ENCODE data around the gene ATP5PF. TPM values are rescaled to one million over a fixed set of nuclear protein-coding genes. Genes with fewer than 3 reads are reported as not detected.

The ATP5PF gene
- total and polyA plus RNA-seq, 8 donors: 35.5 to 158 (median 56.0) TPM

GRCh38 chr21:25756190-25756932 is 21.7 kb upstream of the ATP5PF start:
- no peaks in the 10 kb centered on the region for H3K9me3 ChIP-seq
- H3K4me3 ChIP-seq: no peak overlapping the region
- intact Hi-C loops (cut with DNase I): no loop called here
- H3K27ac ChIP-seq: no peak overlapping the region
- WGBS, 2 donors: 74 to 78% methylated on average over 6 of the region's 6 CpGs
- DNase-seq (no peak), ATAC-seq (no peak), FAIRE-seq (no peak)
- H3K27me3 ChIP-seq: no peaks in the 10 kb centered on the region
- H3K36me3 ChIP-seq: peaks cover 0 to 27% (median 5%) of the 10 kb centered on the region in 3 donors
- TF ChIP-seq CTCF (IDR thresholded peaks at IDR 0.05): no peak
- no peaks in the 10 kb centered on the region for H3K4me1 ChIP-seq

- ATAC-seq (no peak), FAIRE-seq (no peak), DNase-seq (no peak)
- Histone ChIP-seq H3K4me3 (no peak overlapping the region), H3K27me3 (no peaks in the 10 kb centered on the region), H3K4me1 (no peaks in the 10 kb centered on the region), H3K9me3 (no peaks in the 10 kb centered on the region), H3K36me3 (peaks cover 0 to 9% (median 5%) of the 10 kb centered on the region in 3 donors), H3K27ac (no peak overlapping the region)
- intact Hi-C loops (cut with DNase I): no loop called here
- 98 to 100% methylated on average over 1 of the region's 1 CpG for WGBS, 2 donors
- TF ChIP-seq CTCF (IDR thresholded peaks at IDR 0.05): no peak
Observed at GRCh38 chr21:25752416-25752815, 17.7 kb upstream of the ATP5PF start.

DNA sequence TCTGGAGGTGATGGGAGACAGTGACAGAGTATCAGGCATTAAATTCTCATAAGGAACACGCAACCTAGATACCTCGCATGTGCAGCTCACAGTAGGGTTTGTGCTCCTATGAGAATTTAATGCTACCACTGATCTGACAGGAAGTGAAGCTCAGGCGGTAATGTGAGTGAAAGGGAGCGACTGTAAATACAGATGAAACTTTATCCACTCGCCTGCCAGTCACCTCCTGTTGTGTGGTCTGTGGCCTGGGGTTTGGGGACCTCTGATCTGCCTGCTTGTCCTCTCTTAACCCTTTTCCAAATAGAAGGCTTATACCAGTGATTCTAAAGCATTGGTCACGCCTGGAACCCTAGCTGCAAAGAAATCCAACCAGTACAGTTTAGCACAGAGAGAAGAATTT is 15.4 kb upstream of the ATP5PF start:
- WGBS, 2 donors: 89 to 92% methylated on average over 6 of the region's 6 CpGs
- H3K4me3 ChIP-seq: no peak overlapping the region
- H3K27ac ChIP-seq: no peak overlapping the region
- FAIRE-seq: no peak
- intact Hi-C loops (cut with DNase I): no loop called here
- H3K4me1 ChIP-seq: no peaks in the 10 kb centered on the region
- TF ChIP-seq CTCF (IDR thresholded peaks at IDR 0.05): no peak
- H3K27me3 ChIP-seq: no peaks in the 10 kb centered on the region
- DNase-seq: no peak
- no peak for ATAC-seq
- H3K36me3 ChIP-seq: peaks cover 0 to 9% (median 3%) of the 10 kb centered on the region in 3 donors
- H3K9me3 ChIP-seq: no peaks in the 10 kb centered on the region

DNA sequence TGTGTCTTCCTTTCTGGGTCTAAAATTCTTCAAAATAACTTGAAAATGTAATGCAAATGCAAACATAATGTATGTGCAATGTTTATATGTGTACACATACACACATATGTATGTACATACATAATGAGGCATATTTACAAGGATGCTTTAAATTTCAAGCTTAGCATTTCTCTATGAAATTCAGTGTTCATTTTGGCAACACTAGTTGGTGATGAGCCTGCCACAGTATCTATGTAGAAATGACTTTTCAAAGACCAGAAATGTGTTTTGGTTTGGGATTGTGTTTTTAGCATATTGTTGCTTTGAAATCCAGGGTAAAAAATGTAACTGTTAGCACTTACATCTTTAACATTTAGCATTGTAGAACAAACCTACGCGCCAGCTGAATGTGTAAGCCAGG is 10.2 kb upstream of the ATP5PF start:
- no peaks in the 10 kb centered on the region for H3K9me3 ChIP-seq
- no peak overlapping the region for H3K27ac ChIP-seq
- no peak for DNase-seq
- H3K4me3 ChIP-seq: no peak overlapping the region
- intact Hi-C loops (cut with DNase I): no loop called here
- no peak for TF ChIP-seq CTCF (IDR thresholded peaks at IDR 0.05)
- no peak for FAIRE-seq
- no peak for ATAC-seq
- no peaks in the 10 kb centered on the region for H3K4me1 ChIP-seq
- H3K27me3 ChIP-seq: no peaks in the 10 kb centered on the region
- 97 to 100% methylated on average over 2 of the region's 2 CpGs for WGBS, 2 donors
- H3K36me3 ChIP-seq: peaks cover 0 to 3% (median 0%) of the 10 kb centered on the region in 3 donors

GRCh38 chr21:25742900-25743299 is 8.2 kb upstream of the ATP5PF start:
- DNase-seq (no peak), ATAC-seq (no peak), FAIRE-seq (no peak)
- intact Hi-C loops (cut with DNase I): no loop called here
- Histone ChIP-seq H3K4me1 (no peaks in the 10 kb centered on the region), H3K36me3 (no peaks in the 10 kb centered on the region), H3K27ac (no peak overlapping the region), H3K9me3 (no peaks in the 10 kb centered on the region), H3K27me3 (no peaks in the 10 kb centered on the region), H3K4me3 (no peak overlapping the region)
- no peak for TF ChIP-seq CTCF (IDR thresholded peaks at IDR 0.05)
- 95 to 99% methylated on average over 3 of the region's 3 CpGs for WGBS, 2 donors

Data from pancreas (tissue), 10 donors.